Hepatocyte (in vitro differentiated cells): ENCODE results near the gene MB. TPM values are rescaled to one million over a fixed set of nuclear protein-coding genes. Genes with fewer than 3 reads are reported as not detected.

Experiments used
- DNase-seq: peaks from one replicate; pipeline ENCODE4 v3.0.0-alpha.2; 2016; ENCODE audit warnings: low spot score
- H2AFZ ChIP-seq: fragments of 200-600 bp; sonication (generic); 2 replicates; pipeline ENCODE4 v1.6.0; 2016; ENCODE audit warnings: antibody characterized with exemption, mild to moderate bottlenecking
- H3K27ac ChIP-seq: fragments of 200-600 bp; sonication (generic); 2 replicates; pipeline ENCODE4 v1.5.1; 2016; ENCODE audit warnings: mild to moderate bottlenecking
- H3K27me3 ChIP-seq: fragments of 200-600 bp; sonication (generic); 2 replicates; pipeline ENCODE4 v1.6.1; 2016
- H3K36me3 ChIP-seq: fragments of 200-600 bp; sonication (generic); replicated peaks from 2 replicates; pipeline ENCODE4 v1.5.1; 2016; ENCODE audit warnings: low read depth; ENCODE audit not compliant: insufficient read depth
- H3K4me1 ChIP-seq: fragments of 200-600 bp; sonication (generic); 2 replicates; pipeline ENCODE4 v1.5.1; 2016; ENCODE audit warnings: mild to moderate bottlenecking, moderate library complexity; ENCODE audit not compliant: insufficient read depth
- H3K4me2 ChIP-seq: fragments of 200-600 bp; sonication (generic); 2 replicates; pipeline ENCODE4 v1.6.0; 2016
- H3K4me3 ChIP-seq: fragments of 200-600 bp; sonication (generic); 2 replicates; pipeline ENCODE4 v1.5.1; 2016; ENCODE audit warnings: mild to moderate bottlenecking
- H3K79me2 ChIP-seq: fragments of 200-600 bp; sonication (generic); 2 replicates; pipeline ENCODE4 v1.6.0; 2017; ENCODE audit warnings: mild to moderate bottlenecking
- H3K9me2 ChIP-seq: fragments of 200-600 bp; sonication (generic); replicated peaks from 2 replicates; pipeline ENCODE4 v1.6.0; 2017; ENCODE audit warnings: mild to moderate bottlenecking; ENCODE audit not compliant: insufficient read depth
- H3K9me3 ChIP-seq: fragments of 200-600 bp; sonication (generic); 2 replicates; pipeline ENCODE4 v1.5.1; 2016; ENCODE audit warnings: low read depth, mild to moderate bottlenecking
- H4K20me1 ChIP-seq: fragments of 200-600 bp; sonication (generic); 2 replicates; pipeline ENCODE4 v1.6.0; 2016; ENCODE audit warnings: mild to moderate bottlenecking; ENCODE audit not compliant: insufficient read depth, poor library complexity, severe bottlenecking
- CTCF ChIP-seq: fragments of 200-600 bp; sonication (generic); IDR thresholded peaks from 2 replicates; pipeline ENCODE4 v1.5.1; 2016; ENCODE audit warnings: antibody characterized with exemption, mild to moderate bottlenecking; ENCODE audit not compliant: poor library complexity
- EZH2 ChIP-seq: fragments of 200-600 bp; sonication (generic); IDR thresholded peaks from 2 replicates; pipeline ENCODE4 v1.6.1; 2016; ENCODE audit warnings: antibody characterized with exemption, mild to moderate bottlenecking, borderline replicate concordance
- EZH2phosphoT487 ChIP-seq: fragments of 200-600 bp; sonication (generic); IDR thresholded peaks from one replicate; pipeline ENCODE4 v1.6.1; 2018; ENCODE audit warnings: antibody characterized with exemption, mild to moderate bottlenecking, low read depth, moderate library complexity; ENCODE audit not compliant: unreplicated experiment, severe bottlenecking
- WGBS: methylation state at CpG from one replicate; pipeline ENCODE4 v1.1.6; 2016; ENCODE audit warnings: low lambda C conversion rate; ENCODE audit errors: missing lambda C conversion rate; 5-methylcytosine and 5-hydroxymethylcytosine counted together
- polyA plus RNA-seq: library from polyadenylated mRNA; unstranded; fragments of >200 nt; fragmentation: Nextera tagmentation; extraction: Ambion mirVana; gene quantifications from 2 replicates; pipeline ENCODE4 v1.2.1, GENCODE V29; 2016
- total RNA-seq: library from RNA; depleted of rRNA; stranded (reverse); fragments of >200 nt; gene quantifications from 2 replicates; pipeline ENCODE4 v1.2.3, GENCODE V29; 2014

The MB gene
- total and polyA plus RNA-seq, 2 experiments from 2014 or later = 0.64 TPM; not detected in 1

- Histone ChIP-seq H3K4me3 (no peak overlapping the region), H3K79me2 (no peaks in the 10 kb centered on the region), H2AFZ (no peak overlapping the region), H3K9me2 (no peaks in the 10 kb centered on the region), H3K36me3 (no peaks in the 10 kb centered on the region), H3K9me3 (no peaks in the 10 kb centered on the region), H4K20me1 (no peaks in the 10 kb centered on the region), H3K27me3 (no peaks in the 10 kb centered on the region), H3K4me1 (no peaks in the 10 kb centered on the region), H3K4me2 (no peak overlapping the region), H3K27ac (no peak overlapping the region)
- WGBS = 87% methylated on average over 5 of the region's 5 CpGs
- TF ChIP-seq CTCF = no peak
- TF ChIP-seq EZH2phosphoT487 = no peak
- TF ChIP-seq EZH2 = no peak
- no peak for DNase-seq
Observed at GRCh38 chr22:35587896-35588295, 29.2 kb downstream of the MB start.

GRCh38 chr22:35587447-35587870, 29.7 kb downstream of the MB start:
- WGBS = 73% methylated on average over 6 of the region's 6 CpGs
- no peak overlapping the region for H2AFZ ChIP-seq
- H3K9me3 ChIP-seq = no peaks in the 10 kb centered on the region
- no peak overlapping the region for H3K4me2 ChIP-seq
- no peaks in the 10 kb centered on the region for H3K36me3 ChIP-seq
- no peaks in the 10 kb centered on the region for H3K4me1 ChIP-seq
- no peaks in the 10 kb centered on the region for H3K9me2 ChIP-seq
- DNase-seq = no peak
- H3K27me3 ChIP-seq = no peaks in the 10 kb centered on the region
- H4K20me1 ChIP-seq = no peaks in the 10 kb centered on the region
- H3K4me3 ChIP-seq = no peak overlapping the region
- no peak for TF ChIP-seq EZH2phosphoT487
- TF ChIP-seq CTCF = no peak
- no peak for TF ChIP-seq EZH2
- no peak overlapping the region for H3K27ac ChIP-seq
- H3K79me2 ChIP-seq = no peaks in the 10 kb centered on the region

- TF ChIP-seq EZH2 (no peak), EZH2phosphoT487 (no peak)
- no peak overlapping the region for H3K27ac ChIP-seq
- no peak for DNase-seq
- no peaks in the 10 kb centered on the region for H3K79me2 ChIP-seq
- H3K9me3 ChIP-seq = no peaks in the 10 kb centered on the region
- no peaks in the 10 kb centered on the region for H3K27me3 ChIP-seq
- H3K9me2 ChIP-seq = no peaks in the 10 kb centered on the region
- H2AFZ ChIP-seq = no peak overlapping the region
- no peak overlapping the region for H3K4me2 ChIP-seq
- H4K20me1 ChIP-seq = no peaks in the 10 kb centered on the region
- no peaks in the 10 kb centered on the region for H3K36me3 ChIP-seq
- no peaks in the 10 kb centered on the region for H3K4me1 ChIP-seq
- no peak overlapping the region for H3K4me3 ChIP-seq
Observed at GRCh38 chr22:35586771-35587170, 30.4 kb downstream of the MB start.

GRCh38 chr22:35582861-35583670, 34.1 kb downstream of the MB start:
- WGBS = 27% methylated on average over 13 of the region's 13 CpGs
- Histone ChIP-seq H3K9me3 (no peaks in the 10 kb centered on the region), H3K27ac (peak overlapping the region; percentile 60), H3K4me3 (no peak overlapping the region), H3K36me3 (no peaks in the 10 kb centered on the region), H3K4me2 (no peak overlapping the region), H3K4me1 (no peaks in the 10 kb centered on the region), H3K9me2 (no peaks in the 10 kb centered on the region), H2AFZ (no peak overlapping the region), H3K79me2 (no peaks in the 10 kb centered on the region), H3K27me3 (no peaks in the 10 kb centered on the region), H4K20me1 (no peaks in the 10 kb centered on the region)
- TF ChIP-seq EZH2phosphoT487 (no peak), CTCF (peak; percentile 92), EZH2 (no peak)
- DNase-seq = peak; percentile 82
